DMS53 treated with DMSO at 0.1 percent for 48 hours (cell line): Measurements from ENCODE around the gene USP7.
"Not testable (repeated sequence)": the region's sequence is repeated elsewhere in the genome, so short reads cannot be mapped to it uniquely, and the experiment has no call there.

ENCODE experiments used
- DNase-seq: peaks from one replicate; lab custom pipeline; 2025; ENCODE audit not compliant: unreplicated experiment; lab: John Stamatoyannopoulos, UW

The USP7 gene

DNA sequence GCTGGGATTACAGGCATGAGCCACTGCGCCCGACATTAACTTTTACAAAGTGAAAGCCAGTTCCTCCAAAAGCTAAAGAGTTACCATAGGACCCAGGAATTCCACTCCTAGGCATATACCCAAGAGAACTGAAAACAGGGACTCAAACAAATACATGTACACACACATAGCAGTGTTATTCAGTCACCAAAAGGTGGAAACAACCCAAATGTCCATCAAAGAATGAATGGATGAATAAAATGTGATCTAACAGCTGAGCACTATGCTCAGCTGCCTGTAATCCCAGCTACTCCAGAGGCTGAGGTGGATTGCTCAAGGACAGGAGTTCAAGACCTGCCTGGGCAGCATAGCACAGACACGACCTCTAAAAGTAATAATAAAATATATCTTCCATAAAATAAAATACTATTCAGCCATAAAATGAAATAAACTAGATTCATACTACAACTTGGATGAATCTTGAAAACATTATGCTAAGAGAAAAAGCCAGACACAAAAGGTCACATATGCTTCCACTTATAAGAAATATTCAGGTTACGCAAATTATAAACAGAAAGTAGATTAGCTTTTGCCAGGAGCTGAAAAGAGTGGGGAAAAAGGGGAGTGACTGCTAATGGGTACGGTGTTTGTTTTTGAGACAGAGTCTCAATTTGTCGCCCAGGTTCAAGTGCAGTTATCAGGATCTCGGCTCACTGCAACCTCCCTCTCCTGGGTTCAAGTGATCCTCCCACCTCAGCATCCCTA lies 9.3 kb upstream of the USP7 start:
- no peak for DNase-seq

GRCh38 chr16:8971416-8971815 lies 7.7 kb upstream of the USP7 start:
- no peak for DNase-seq

- DNase-seq: not testable (repeated sequence)
These were observed 5.6 kb upstream of the USP7 start for GRCh38 chr16:8969202-8969897.

- DNase-seq: not testable (repeated sequence)
These were observed 4.3 kb upstream of the USP7 start for GRCh38 chr16:8968054-8968453.

GRCh38 chr16:8967132-8967821 lies 3.6 kb upstream of the USP7 start:
- DNase-seq: no peak

DNA sequence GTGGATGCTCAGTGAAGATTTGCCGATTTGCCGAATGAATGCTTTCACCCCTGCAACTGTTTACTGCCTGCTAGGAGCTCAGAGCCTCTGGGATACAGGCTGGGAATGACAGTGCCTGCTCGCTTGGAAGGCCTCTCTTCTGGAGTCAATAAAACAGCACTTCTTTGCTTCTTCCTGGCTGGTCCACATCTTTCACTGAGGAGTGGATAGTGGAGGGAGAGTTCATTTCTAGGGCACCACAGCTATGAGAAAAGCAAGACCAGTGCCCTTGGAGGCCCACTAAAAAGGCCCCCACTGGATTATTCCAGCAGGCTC lies 3.1 kb upstream of the USP7 start:
- DNase-seq: no peak

- no peak for DNase-seq
These were observed 756 bp upstream of the USP7 start for GRCh38 chr16:8964462-8964861.

GRCh38 chr16:8963010-8963820 lies 491 bp downstream of the USP7 start:
- DNase-seq: no peak

DNA sequence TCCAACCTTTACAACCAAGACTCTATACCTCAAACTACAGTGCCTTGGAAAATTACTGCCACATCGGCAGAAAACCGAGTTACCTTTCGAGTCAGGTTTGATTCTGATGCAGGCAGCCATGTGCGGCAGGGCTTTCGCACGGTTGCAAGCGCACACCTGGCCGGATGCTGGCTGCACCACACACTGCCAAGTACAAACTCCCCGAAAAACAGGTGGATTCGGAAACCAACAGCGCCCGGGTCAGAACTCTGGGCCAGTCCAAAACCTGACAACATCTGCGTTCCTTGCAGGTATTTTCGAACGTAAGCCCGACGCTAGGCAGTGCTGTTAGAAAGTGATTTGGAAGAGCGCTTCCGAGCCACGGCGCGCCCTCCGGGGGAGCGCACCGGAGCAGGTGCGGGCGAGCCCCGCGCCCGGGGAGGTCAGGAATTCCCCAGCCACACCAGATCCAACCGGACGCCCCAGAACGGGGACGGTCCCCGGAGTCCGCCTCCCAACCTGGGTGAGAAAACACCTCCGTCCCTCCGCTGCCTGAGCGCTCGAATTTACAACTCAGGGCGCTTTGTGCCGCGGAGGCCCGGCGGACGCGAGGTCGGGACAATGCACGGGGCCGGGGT lies 1.2 kb downstream of the USP7 start:
- peak; percentile 4 for DNase-seq

GRCh38 chr16:8961811-8962390 lies 1.8 kb downstream of the USP7 start:
- no peak for DNase-seq

- no peak for DNase-seq
These were observed 3.0 kb downstream of the USP7 start for GRCh38 chr16:8960788-8961109.

GRCh38 chr16:8959921-8960787 lies 3.6 kb downstream of the USP7 start:
- DNase-seq: no peak

GRCh38 chr16:8958344-8959167 lies 5.2 kb downstream of the USP7 start:
- DNase-seq: no peak

GRCh38 chr16:8957509-8958157 lies 6.1 kb downstream of the USP7 start:
- no peak for DNase-seq

GRCh38 chr16:8957063-8957397 lies 6.7 kb downstream of the USP7 start:
- no peak for DNase-seq

GRCh38 chr16:8956265-8957062 lies 7.2 kb downstream of the USP7 start:
- DNase-seq: no peak

DNA sequence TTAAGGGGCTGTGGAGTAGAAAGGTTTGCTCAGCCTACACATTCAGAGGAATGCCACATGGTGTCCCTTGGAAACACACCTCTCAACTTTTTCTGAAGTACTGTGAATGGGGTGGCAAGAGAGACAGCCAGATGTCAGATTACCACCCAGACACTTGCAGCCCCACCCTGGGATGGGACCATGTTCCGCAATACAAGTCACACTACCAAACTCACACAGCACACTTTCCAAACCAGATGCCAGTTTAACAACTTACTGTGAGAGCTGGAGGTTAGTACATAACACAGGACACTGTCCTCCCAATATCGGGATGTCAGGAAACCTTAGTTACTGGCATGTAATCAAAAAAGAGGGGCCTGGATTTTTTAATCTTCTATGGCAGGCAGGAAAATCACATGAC lies 7.9 kb downstream of the USP7 start:
- DNase-seq: no peak

DNA sequence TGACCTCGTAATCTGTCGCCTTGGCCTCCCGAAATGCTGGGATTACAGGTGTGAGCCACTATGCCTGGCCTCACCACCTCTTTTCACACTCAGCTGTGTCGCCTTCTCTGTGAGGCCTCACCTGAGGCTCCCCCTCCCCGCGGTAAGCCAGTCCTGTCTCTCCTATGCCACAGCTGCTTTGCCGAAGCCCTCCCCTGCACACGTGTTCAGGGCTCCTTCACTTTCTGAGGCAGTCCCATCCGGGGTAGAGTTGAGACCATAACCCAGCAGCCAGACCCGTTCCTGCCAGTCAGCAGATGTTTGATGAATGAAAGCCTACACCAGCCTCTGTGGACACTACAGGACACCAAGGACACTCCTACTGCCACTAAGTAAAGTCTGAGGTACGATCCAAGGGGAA lies 10.6 kb downstream of the USP7 start:
- no peak for DNase-seq
